Measurements from ENCODE around the gene CAPZA3. TPM values are rescaled to one million over a fixed set of nuclear protein-coding genes. Genes with fewer than 3 reads are reported as not detected.
"Not testable (repeated sequence)": the region's sequence is repeated elsewhere in the genome, so short reads cannot be mapped to it uniquely, and the experiment has no call there.

Gene CAPZA3, protein sequence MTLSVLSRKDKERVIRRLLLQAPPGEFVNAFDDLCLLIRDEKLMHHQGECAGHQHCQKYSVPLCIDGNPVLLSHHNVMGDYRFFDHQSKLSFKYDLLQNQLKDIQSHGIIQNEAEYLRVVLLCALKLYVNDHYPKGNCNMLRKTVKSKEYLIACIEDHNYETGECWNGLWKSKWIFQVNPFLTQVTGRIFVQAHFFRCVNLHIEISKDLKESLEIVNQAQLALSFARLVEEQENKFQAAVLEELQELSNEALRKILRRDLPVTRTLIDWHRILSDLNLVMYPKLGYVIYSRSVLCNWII
- not detected in 2 replicates for total RNA-seq
- polyA plus RNA-seq = not detected in 2 replicates

DNA sequence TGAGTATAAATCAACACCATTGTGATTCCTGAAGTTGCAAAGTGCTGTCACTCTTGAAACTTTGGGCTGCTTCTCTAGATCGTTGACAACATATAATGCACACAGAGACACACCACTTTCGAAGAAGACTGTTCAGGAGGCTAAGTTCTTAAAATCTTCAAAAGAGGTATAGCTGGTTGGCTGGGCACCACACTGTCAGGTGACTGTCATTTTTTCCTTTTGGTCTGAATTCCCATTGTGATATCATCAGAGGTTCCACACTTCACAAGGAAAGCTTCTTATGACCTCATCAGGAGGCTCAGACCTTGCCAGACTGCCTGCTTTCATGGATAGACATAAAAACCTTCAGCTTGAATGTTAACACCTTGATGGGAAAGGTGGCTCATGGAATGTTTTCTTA, at the start of gene CAPZA3, which contains the start of gene PLCZ1:
TSS of gene CAPZA3 (plus strand) at position 301 of the 400 bp plus-strand sequence. CDS start 150 bp downstream, outside the sequence.
TSS of gene PLCZ1 (minus strand) at position 194 of the 400 bp plus-strand sequence. CDS start 641 bp downstream, outside the sequence.
- DNase-seq (ENCODE audit: low spot score) = no peak
- no peak within 1 kb of the TSS for H3K4me3 ChIP-seq
- H3K79me2 ChIP-seq = no peaks in the 10 kb centered on the region
- no peak within 1 kb of the TSS for H2AFZ ChIP-seq
- H3K27ac ChIP-seq = no peak within 1 kb of the TSS
- H4K20me1 ChIP-seq (ENCODE audit: insufficient read depth, poor library complexity, severe bottlenecking) = no peaks in the 10 kb centered on the region
- no peak within 1 kb of the TSS for H3K4me2 ChIP-seq
- H3K9me3 ChIP-seq (ENCODE audit: low read depth) = no peaks in the 10 kb centered on the region
- H3K4me1 ChIP-seq (ENCODE audit: insufficient read depth) = no peaks in the 10 kb centered on the region
- H3K9me2 ChIP-seq (replicated peaks; ENCODE audit: insufficient read depth) = no peaks in the 10 kb centered on the region
- no peaks in the 10 kb centered on the region for H3K36me3 ChIP-seq (replicated peaks; ENCODE audit: insufficient read depth, low read depth)
- TF ChIP-seq EZH2phosphoT487 (IDR thresholded peaks at IDR 0.05; ENCODE audit: low read depth, severe bottlenecking, unreplicated experiment) (no peak), EZH2 (IDR thresholded peaks at IDR 0.05; ENCODE audit: borderline replicate concordance) (no peak)
- TF ChIP-seq, protein P1, sequence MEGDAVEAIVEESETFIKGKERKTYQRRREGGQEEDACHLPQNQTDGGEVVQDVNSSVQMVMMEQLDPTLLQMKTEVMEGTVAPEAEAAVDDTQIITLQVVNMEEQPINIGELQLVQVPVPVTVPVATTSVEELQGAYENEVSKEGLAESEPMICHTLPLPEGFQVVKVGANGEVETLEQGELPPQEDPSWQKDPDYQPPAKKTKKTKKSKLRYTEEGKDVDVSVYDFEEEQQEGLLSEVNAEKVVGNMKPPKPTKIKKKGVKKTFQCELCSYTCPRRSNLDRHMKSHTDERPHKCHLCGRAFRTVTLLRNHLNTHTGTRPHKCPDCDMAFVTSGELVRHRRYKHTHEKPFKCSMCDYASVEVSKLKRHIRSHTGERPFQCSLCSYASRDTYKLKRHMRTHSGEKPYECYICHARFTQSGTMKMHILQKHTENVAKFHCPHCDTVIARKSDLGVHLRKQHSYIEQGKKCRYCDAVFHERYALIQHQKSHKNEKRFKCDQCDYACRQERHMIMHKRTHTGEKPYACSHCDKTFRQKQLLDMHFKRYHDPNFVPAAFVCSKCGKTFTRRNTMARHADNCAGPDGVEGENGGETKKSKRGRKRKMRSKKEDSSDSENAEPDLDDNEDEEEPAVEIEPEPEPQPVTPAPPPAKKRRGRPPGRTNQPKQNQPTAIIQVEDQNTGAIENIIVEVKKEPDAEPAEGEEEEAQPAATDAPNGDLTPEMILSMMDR (IDR thresholded peaks at IDR 0.05; ENCODE audit: poor library complexity) = no peak
- H3K27me3 ChIP-seq = no peaks in the 10 kb centered on the region
- WGBS (ENCODE audit: low lambda C conversion rate, missing lambda C conversion rate) = 87% methylated on average over 2 of the region's 2 CpGs

DNA sequence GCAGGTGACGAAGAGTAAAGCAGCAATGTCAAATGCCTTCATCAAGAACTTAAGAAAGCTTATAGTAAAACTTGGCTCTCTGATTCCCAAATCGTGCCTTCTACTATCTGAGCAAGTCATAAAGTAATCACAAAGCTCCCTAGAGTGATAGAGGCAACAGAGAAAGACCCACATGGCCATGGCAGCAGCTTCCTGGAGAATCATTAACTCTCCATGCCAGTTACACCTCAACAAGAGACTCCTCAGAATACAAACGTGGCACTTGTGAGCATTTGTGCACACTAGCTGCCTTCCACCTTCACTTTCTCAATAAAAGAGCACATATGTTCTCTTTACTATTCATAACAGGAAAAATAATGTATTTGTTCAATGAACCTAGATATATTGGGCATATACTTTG, 48.1 kb upstream of the CAPZA3 start:
- H3K4me3 ChIP-seq = no peak overlapping the region
- H3K79me2 ChIP-seq = no peaks in the 10 kb centered on the region
- H3K36me3 ChIP-seq (replicated peaks; ENCODE audit: insufficient read depth, low read depth) = no peaks in the 10 kb centered on the region
- TF ChIP-seq EZH2phosphoT487 (IDR thresholded peaks at IDR 0.05; ENCODE audit: low read depth, severe bottlenecking, unreplicated experiment) = no peak
- TF ChIP-seq EZH2 (IDR thresholded peaks at IDR 0.05; ENCODE audit: borderline replicate concordance) = no peak
- TF ChIP-seq, protein P1 (IDR thresholded peaks at IDR 0.05; ENCODE audit: poor library complexity) = no peak
- no peaks in the 10 kb centered on the region for H3K9me3 ChIP-seq (ENCODE audit: low read depth)
- H2AFZ ChIP-seq = no peak overlapping the region
- H3K27me3 ChIP-seq = no peaks in the 10 kb centered on the region
- no peaks in the 10 kb centered on the region for H3K9me2 ChIP-seq (replicated peaks; ENCODE audit: insufficient read depth)
- 71% methylated on average over 3 of the region's 3 CpGs for WGBS (ENCODE audit: low lambda C conversion rate, missing lambda C conversion rate)
- peak overlapping the region; percentile 46 for H3K27ac ChIP-seq
- no peaks in the 10 kb centered on the region for H3K4me1 ChIP-seq (ENCODE audit: insufficient read depth)
- peak; percentile 23 for DNase-seq (ENCODE audit: low spot score)
- no peak overlapping the region for H3K4me2 ChIP-seq
- H4K20me1 ChIP-seq (ENCODE audit: insufficient read depth, poor library complexity, severe bottlenecking) = no peaks in the 10 kb centered on the region

DNA sequence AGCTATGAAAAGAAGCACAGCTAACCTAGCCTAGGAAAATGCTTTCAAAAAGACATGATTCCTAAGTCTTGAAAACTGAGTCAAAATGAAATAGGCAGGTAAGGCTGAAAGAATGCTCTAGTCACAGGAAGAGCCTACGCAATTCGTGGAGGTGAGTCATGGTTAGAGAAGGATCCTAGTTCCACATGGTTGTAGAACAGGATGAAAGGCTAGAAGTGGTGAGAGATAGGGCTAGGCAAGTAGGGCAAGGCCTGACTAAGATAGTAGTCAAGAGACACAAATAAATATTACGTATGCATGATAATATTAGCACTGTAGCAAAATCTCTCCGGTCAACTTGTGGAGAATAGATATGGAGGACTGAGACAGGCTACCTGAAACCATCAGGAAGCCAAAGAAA, 47.3 kb upstream of the CAPZA3 start:
- 79% methylated on average over 4 of the region's 4 CpGs for WGBS (ENCODE audit: low lambda C conversion rate, missing lambda C conversion rate)
- Histone ChIP-seq H3K27ac (peak overlapping the region; percentile 46), H3K4me3 (no peak overlapping the region), H3K4me2 (no peak overlapping the region), H3K27me3 (no peaks in the 10 kb centered on the region), H2AFZ (no peak overlapping the region), H4K20me1 (ENCODE audit: insufficient read depth, poor library complexity, severe bottlenecking) (no peaks in the 10 kb centered on the region), H3K4me1 (ENCODE audit: insufficient read depth) (no peaks in the 10 kb centered on the region), H3K36me3 (replicated peaks; ENCODE audit: insufficient read depth, low read depth) (no peaks in the 10 kb centered on the region), H3K9me2 (replicated peaks; ENCODE audit: insufficient read depth) (no peaks in the 10 kb centered on the region), H3K9me3 (ENCODE audit: low read depth) (no peaks in the 10 kb centered on the region), H3K79me2 (no peaks in the 10 kb centered on the region)
- peak; percentile 24 for DNase-seq (ENCODE audit: low spot score)
- TF ChIP-seq EZH2 (IDR thresholded peaks at IDR 0.05; ENCODE audit: borderline replicate concordance) = no peak
- TF ChIP-seq, protein P1 (IDR thresholded peaks at IDR 0.05; ENCODE audit: poor library complexity) = no peak
- no peak for TF ChIP-seq EZH2phosphoT487 (IDR thresholded peaks at IDR 0.05; ENCODE audit: low read depth, severe bottlenecking, unreplicated experiment)

DNA sequence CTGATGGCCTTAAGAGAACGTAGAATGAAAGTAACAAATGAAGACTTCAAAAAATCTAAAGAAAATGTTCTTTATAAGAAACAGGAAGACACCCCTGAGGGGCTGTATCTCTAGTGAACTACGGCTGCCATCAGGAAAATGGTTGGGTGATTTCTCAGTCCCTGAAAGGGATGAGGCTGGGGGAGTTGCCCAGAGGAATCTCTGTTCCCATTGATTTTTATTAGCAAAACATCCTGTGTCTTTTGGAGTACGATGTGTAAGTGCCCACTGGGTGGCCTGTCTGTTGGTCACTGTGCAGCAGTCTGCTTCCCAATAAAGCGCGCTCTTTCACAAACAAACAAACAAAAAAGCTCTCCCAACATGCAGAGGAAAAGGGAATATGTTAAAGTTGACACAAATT, 43.9 kb upstream of the CAPZA3 start:
- not testable (repeated sequence) for H2AFZ ChIP-seq; H3K4me2 ChIP-seq; H3K79me2 ChIP-seq; H3K36me3 ChIP-seq (replicated peaks; ENCODE audit: insufficient read depth, low read depth); DNase-seq (ENCODE audit: low spot score); H3K4me1 ChIP-seq (ENCODE audit: insufficient read depth); H3K27me3 ChIP-seq; H3K4me3 ChIP-seq; H3K9me2 ChIP-seq (replicated peaks; ENCODE audit: insufficient read depth); H4K20me1 ChIP-seq (ENCODE audit: insufficient read depth, poor library complexity, severe bottlenecking); H3K9me3 ChIP-seq (ENCODE audit: low read depth); H3K27ac ChIP-seq
- WGBS (ENCODE audit: low lambda C conversion rate, missing lambda C conversion rate) = 87% methylated on average over 5 of the region's 5 CpGs

Data from hepatocyte (in vitro differentiated cells).